ENCODE data around the gene SUGP1. TPM values are rescaled to one million over a fixed set of nuclear protein-coding genes. Genes with fewer than 3 reads are reported as not detected.

The SUGP1 gene
- total RNA-seq, 6 experiments from 2014 or later: 19.7 to 25.9 (median 23.6) TPM

GRCh38 chr19:19261350-19262189 lies 58.7 kb downstream of the SUGP1 start:
- H3K27me3 ChIP-seq: no peaks in the 10 kb centered on the region
- H3K4me3 ChIP-seq: no peak overlapping the region
- no peaks in the 10 kb centered on the region for H3K36me3 ChIP-seq
- H3K27ac ChIP-seq: no peak overlapping the region
- WGBS (ENCODE audit: insufficient coverage, low coverage, low lambda C conversion rate, missing lambda C conversion rate): 14% methylated on average over 25 of the region's 52 CpGs
- no peak for DNase-seq
- H3K4me1 ChIP-seq: no peaks in the 10 kb centered on the region
- intact Hi-C loops (cut with DNase I): no loop called here
- TF ChIP-seq POLR2A (IDR thresholded peaks at IDR 0.05): no peak
- TF ChIP-seq CTCF (IDR thresholded peaks at IDR 0.05): no peak
- ATAC-seq: no peak
- H3K9me3 ChIP-seq: no peaks in the 10 kb centered on the region

- H3K36me3 ChIP-seq: no peaks in the 10 kb centered on the region
- no peak overlapping the region for H3K4me3 ChIP-seq
- 78% methylated on average over 12 of the region's 36 CpGs for WGBS (ENCODE audit: insufficient coverage, low coverage, low lambda C conversion rate, missing lambda C conversion rate)
- DNase-seq: no peak
- no peak for ATAC-seq
- H3K27me3 ChIP-seq: no peaks in the 10 kb centered on the region
- no peak for TF ChIP-seq POLR2A (IDR thresholded peaks at IDR 0.05)
- no peak for TF ChIP-seq CTCF (IDR thresholded peaks at IDR 0.05)
- no peaks in the 10 kb centered on the region for H3K9me3 ChIP-seq
- H3K4me1 ChIP-seq: no peaks in the 10 kb centered on the region
- intact Hi-C loops (cut with DNase I): no loop called here
- no peak overlapping the region for H3K27ac ChIP-seq
Observed at GRCh38 chr19:19260417-19261214, 59.7 kb downstream of the SUGP1 start.

GRCh38 chr19:19259741-19260140 lies 60.6 kb downstream of the SUGP1 start:
- intact Hi-C loops (cut with DNase I): no loop called here

More at GRCh38 chr19:19259741-19260140, 60.6 kb downstream of the SUGP1 start:
- H3K9me3 ChIP-seq: no peaks in the 10 kb centered on the region
- H3K4me3 ChIP-seq: no peak overlapping the region
- no peaks in the 10 kb centered on the region for H3K27me3 ChIP-seq
- TF ChIP-seq POLR2A (IDR thresholded peaks at IDR 0.05) (no peak), CTCF (IDR thresholded peaks at IDR 0.05) (no peak)
- no peak overlapping the region for H3K27ac ChIP-seq
- DNase-seq (no peak), ATAC-seq (peak in 3 of 4 donors; percentile 28 to 54 (median 41))
- WGBS (ENCODE audit: insufficient coverage, low coverage, low lambda C conversion rate, missing lambda C conversion rate): 32% methylated on average over 2 of the region's 2 CpGs
- H3K4me1 ChIP-seq: no peaks in the 10 kb centered on the region
- H3K36me3 ChIP-seq: no peaks in the 10 kb centered on the region
